Amniotic epithelial cell (primary cell): ENCODE data around the gene GRIK3.
"Not testable (repeated sequence)": the region's sequence is repeated elsewhere in the genome, so short reads cannot be mapped to it uniquely, and the experiment has no call there.

ENCODE experiments used
- DNase-seq: peaks from one replicate; pipeline ENCODE4 v3.0.0-alpha.2; 2010; ENCODE audit warnings: low read depth

The GRIK3 gene

DNA sequence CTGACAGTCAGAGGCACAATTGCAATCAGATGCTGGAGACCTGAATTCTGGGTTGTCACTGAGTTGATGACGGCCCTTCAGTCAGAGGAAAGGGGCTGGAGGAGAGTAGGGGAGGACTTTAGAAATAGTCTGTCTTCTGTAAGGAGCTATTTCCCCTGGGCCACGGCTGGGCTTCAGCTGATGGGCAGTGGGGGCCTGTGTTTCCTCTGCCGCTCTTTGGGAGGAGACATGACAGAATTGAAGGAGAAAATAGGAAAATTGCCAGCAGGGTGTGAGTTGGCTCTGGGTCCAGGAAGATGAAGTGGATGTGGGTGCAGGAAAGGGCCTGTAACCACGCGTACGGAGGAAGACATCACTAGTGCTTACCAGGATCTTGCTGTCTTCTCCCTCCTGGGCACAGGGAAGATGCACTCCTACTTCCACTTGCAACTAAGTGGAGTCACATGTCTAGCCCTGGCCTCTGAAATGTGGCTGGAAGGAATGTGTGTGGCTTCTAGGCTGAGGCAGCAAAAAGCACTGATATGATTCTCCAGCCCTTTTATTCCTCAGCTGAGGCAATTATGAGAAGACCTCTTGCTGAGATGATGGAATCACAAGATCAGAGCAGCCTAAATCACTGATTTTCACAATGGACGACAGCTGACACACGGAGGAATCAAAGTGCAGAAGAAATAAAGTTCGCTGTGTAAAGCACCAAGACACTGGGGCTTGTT lies 250.0 kb downstream of the GRIK3 start:
- DNase-seq = no peak

- DNase-seq = no peak
These were observed 250.8 kb downstream of the GRIK3 start for GRCh38 chr1:36783475-36783874.

DNA sequence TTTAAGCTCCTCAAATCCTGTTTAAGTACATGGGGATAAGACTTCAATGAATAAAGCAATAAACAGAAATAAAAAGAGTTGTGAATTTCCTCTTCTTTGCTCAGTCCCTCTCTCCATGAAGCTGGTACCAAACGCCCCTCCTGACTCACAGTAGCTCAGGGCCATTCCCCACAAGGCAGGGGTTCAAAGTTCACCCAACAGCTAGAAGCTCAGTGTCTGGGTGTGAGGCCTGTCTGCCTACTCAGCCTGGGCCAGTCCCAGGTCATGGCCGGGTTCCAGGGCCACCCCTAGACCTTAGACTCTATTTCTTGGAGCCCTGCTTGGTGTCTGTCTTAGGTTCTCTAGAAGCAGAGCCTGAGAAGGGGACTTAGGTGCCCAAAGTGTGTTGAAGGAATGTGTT lies 251.5 kb downstream of the GRIK3 start:
- DNase-seq = no peak

DNA sequence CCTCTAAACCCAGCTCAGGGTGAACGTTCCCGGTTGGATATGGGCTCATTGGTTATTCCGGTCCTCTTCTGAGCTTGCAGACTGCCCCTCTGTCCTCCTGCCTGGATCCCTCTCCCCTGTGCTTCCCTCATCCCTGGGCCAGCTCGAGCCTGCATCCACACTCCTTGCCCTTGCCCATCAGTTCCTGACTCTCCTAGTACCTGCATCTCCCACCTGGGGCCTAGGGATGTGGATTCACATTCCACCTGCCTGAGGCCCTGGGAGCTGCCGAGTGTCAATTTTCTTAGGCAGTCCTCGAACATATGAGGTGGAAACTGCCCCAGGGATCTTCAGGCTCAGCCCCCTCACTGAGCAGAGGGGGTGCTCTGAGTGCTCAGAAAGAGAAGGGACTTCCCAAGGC lies 252.2 kb downstream of the GRIK3 start:
- no peak for DNase-seq

- DNase-seq = no peak
These were observed 253.2 kb downstream of the GRIK3 start for GRCh38 chr1:36781098-36781497.

DNA sequence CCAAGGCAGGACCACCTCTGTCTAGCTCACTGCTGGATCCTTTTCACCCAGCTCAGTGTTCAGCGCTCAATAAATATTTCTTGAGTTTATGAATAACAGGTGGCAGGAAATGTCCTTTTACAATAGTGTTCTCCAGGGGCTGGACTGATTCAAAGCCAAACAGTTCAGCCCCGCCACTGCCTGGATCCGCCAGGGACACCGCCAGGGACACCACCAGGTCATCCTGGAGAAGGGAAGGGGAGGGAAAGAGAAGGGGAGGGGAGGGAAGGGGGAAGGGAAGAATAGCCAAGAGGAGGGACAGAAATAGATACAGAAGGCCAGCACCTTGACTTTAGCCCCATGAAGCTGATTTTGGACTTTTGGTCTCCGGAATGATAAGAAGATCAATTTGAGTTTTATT lies 255.6 kb downstream of the GRIK3 start:
- DNase-seq = no peak

GRCh38 chr1:36776948-36777831 lies 257.1 kb downstream of the GRIK3 start:
- DNase-seq = no peak

DNA sequence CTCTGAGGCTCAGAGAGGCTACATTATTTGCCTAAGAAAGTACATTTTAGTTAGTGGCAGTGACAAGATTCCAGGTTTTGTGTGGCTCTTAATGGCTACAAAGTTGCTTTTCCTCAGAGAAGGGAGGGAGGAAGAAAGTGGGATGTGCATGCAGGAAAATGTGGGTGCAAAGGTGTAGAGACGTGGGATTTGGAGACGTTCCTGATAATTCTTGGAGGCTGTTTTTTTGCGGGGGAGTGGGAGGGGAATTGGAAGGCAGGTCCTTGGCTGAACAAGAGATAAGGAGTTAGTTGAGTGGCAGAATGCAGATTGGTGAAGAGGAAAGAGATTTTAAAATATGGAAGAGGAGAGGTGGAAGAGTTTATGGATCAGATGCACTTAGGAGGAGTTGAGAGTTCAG lies 258.1 kb downstream of the GRIK3 start:
- no peak for DNase-seq

DNA sequence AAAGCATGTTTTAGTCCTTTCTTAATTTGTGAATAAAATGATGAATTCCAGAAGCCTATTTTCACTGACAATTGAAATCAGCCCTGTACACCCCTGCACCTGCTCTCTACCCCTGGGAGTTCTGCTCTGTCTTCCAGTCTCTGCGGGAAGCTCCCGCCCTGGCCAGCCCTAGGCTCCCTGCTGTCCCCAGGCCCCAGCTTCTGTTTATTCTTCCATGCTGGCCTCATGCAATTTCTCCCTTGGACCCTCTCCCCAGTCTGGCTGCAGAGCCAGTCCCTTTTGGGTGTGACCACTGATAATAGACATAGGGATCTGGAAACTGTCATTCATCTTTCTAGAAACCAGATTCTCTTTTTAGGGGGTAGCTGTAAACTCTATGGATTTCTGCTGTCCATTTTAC lies 258.6 kb downstream of the GRIK3 start:
- DNase-seq = no peak

- DNase-seq = no peak
These were observed 260.3 kb downstream of the GRIK3 start for GRCh38 chr1:36773827-36774541.

GRCh38 chr1:36772647-36773495 lies 261.4 kb downstream of the GRIK3 start:
- DNase-seq = no peak

GRCh38 chr1:36771660-36772284 lies 262.5 kb downstream of the GRIK3 start:
- DNase-seq = no peak

- DNase-seq = no peak
These were observed 263.1 kb downstream of the GRIK3 start for GRCh38 chr1:36771240-36771639.

DNA sequence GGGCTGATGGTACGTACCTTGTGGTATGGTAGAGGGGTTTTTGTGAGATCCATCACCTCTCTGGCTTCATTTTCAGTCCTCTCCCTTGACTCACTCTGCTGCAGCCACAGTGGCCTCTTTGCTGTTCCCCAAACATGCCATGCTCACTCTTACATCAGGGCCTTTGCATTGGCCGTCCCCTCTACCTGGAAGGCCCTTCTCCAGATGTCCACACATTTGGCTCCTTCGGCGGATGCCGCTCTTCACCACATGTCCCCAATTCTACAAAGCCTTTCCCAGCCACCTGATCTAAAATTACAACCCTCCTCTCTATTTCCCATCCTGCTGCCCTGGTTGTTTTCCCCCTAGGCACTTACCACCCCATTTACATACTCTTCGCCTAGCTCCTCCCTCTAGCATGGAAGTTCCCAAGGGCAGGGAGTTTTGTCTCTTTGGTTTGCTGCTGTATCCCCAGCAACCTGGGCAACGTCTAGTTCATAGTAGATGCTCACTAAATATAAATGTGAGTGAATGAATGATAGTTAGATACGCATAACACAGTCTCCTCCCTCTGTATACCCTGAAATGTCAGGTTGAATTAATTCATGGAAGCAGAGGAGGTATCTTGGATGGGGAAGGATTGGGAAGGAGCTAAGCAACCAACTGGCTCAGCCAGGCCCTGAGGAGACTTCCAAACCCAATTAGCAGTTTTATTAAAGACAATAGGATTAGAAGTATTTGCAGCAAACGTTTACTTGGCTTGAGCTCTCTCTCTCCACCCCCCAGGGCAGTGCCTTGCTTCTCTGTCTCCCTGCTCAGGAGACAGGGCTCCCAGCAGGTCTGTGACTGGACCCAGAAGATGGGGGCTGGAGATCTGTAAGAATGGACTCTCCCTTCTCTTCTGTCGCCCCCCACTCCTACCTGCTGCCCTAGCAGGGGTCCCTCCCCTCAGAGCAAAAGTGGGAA lies 264.2 kb downstream of the GRIK3 start:
- DNase-seq = no peak

- no peak for DNase-seq
These were observed 265.7 kb downstream of the GRIK3 start for GRCh38 chr1:36768486-36769178.

GRCh38 chr1:36767429-36767828 lies 266.9 kb downstream of the GRIK3 start:
- not testable (repeated sequence) for DNase-seq

DNA sequence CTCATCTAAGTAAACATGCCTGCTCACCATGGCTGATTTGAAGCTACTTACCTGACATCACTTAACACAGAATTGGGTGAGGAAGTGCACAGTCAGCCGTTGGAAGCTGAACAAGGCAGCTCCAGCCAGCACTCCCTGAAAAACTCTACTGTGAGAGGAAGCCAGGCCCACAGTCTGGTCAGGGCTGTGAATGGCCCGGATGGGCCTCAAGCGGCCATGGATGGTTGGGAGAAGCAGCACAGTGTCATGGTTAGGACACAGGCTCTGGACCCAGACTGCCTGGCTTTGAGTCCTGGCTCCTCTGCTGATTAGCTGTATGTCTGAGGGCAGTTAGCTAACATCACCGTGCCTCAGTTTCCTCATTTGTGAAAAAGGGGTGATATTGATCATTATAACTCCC lies 267.8 kb downstream of the GRIK3 start:
- no peak for DNase-seq

DNA sequence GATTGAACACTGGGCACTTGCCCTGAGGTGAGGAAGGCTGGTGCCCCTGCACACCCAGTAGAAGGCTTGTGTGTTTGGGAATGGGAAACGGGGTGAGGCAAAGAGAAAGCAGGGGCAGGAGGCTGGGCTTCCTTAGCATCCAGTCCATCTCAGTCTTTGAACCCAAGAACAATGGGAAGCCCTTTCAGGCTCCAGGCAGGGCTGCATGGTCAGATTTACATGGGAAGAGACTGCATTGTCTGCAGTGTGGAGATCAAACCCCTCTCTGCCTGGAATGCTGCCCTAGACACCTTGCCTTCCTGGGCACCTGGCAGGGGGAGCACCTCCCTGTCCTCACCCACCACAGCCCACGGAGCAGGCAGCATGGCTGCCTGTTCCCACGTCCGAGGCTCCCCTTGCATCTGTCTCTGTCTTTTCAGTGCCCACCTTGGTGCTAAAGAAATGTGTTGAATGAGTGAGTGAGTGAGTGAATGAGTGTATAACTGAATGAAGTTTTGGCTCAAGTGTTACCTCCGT lies 268.5 kb downstream of the GRIK3 start:
- DNase-seq = no peak

GRCh38 chr1:36764798-36765197 lies 269.5 kb downstream of the GRIK3 start:
- DNase-seq = no peak
